HS-27A (cell line): Measurements from ENCODE around the gene COMP.
A peak's percentile ranks its signal among the peaks of the same experiment; 100 is the strongest.

Experiments
- DNase-seq: peaks from one replicate; pipeline ENCODE4 v3.0.0-alpha.2; 2012; ENCODE audit warnings: low read depth, missing footprints

COMP gene

GRCh38 chr19:18782559-18783225 is 8.4 kb downstream of the COMP start:
- DNase-seq: no peak

- no peak for DNase-seq
These were observed 9.1 kb downstream of the COMP start for GRCh38 chr19:18781885-18782527.

GRCh38 chr19:18781047-18781600 is 10.0 kb downstream of the COMP start:
- DNase-seq: no peak

- DNase-seq: no peak
These were observed 10.5 kb downstream of the COMP start for GRCh38 chr19:18780631-18781030.

GRCh38 chr19:18780081-18780480 is 11.0 kb downstream of the COMP start:
- no peak for DNase-seq

- no peak for DNase-seq
These were observed 12.1 kb downstream of the COMP start for GRCh38 chr19:18778826-18779495.

GRCh38 chr19:18778076-18778389 is 13.1 kb downstream of the COMP start:
- no peak for DNase-seq

GRCh38 chr19:18777301-18778075 is 13.6 kb downstream of the COMP start:
- no peak for DNase-seq

- DNase-seq: no peak
These were observed 14.4 kb downstream of the COMP start for GRCh38 chr19:18776736-18777135.

- DNase-seq: peak; percentile 15
These were observed 14.9 kb downstream of the COMP start for GRCh38 chr19:18776288-18776594.

GRCh38 chr19:18775586-18776287 is 15.4 kb downstream of the COMP start:
- peak; percentile 29 for DNase-seq

- no peak for DNase-seq
These were observed 16.2 kb downstream of the COMP start for GRCh38 chr19:18774782-18775444.

- no peak for DNase-seq
These were observed 17.0 kb downstream of the COMP start for GRCh38 chr19:18774107-18774506.

- no peak for DNase-seq
These were observed 17.4 kb downstream of the COMP start for GRCh38 chr19:18773682-18774081.

- no peak for DNase-seq
These were observed 18.2 kb downstream of the COMP start for GRCh38 chr19:18772620-18773587.

- no peak for DNase-seq
These were observed 19.5 kb downstream of the COMP start for GRCh38 chr19:18771328-18772242.

GRCh38 chr19:18770663-18771327 is 20.3 kb downstream of the COMP start:
- no peak for DNase-seq

GRCh38 chr19:18769989-18770528 is 21.0 kb downstream of the COMP start:
- DNase-seq: no peak
